ENCODE measurements around the gene CPSF3.

DNA sequence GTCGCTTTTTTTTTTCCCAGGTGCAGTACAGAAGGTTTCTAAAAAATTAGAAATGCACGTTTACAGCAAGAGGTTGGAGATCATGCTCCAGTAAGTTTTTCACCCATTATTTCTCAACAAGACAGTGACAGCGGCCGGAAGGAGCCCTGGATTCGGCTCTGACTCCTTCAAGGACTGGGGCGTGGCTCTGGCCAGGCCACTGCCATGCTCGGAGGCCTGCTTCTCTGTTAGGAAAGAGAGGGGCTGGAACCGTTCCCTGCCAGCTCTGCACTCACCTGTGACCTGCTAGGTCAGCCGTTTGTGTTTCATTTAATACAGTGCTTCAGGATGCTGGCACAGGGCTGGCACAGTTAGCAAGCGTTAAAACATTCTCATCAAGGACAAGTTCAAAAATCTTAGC lies 44.2 kb downstream of the CPSF3 start:
- TF ChIP-seq, protein P1, sequence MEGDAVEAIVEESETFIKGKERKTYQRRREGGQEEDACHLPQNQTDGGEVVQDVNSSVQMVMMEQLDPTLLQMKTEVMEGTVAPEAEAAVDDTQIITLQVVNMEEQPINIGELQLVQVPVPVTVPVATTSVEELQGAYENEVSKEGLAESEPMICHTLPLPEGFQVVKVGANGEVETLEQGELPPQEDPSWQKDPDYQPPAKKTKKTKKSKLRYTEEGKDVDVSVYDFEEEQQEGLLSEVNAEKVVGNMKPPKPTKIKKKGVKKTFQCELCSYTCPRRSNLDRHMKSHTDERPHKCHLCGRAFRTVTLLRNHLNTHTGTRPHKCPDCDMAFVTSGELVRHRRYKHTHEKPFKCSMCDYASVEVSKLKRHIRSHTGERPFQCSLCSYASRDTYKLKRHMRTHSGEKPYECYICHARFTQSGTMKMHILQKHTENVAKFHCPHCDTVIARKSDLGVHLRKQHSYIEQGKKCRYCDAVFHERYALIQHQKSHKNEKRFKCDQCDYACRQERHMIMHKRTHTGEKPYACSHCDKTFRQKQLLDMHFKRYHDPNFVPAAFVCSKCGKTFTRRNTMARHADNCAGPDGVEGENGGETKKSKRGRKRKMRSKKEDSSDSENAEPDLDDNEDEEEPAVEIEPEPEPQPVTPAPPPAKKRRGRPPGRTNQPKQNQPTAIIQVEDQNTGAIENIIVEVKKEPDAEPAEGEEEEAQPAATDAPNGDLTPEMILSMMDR (IDR thresholded peaks at IDR 0.05): no peak
- TF ChIP-seq POLR2A (IDR thresholded peaks at IDR 0.05): no peak
